Lower leg skin (tissue), 3 donors: ENCODE data around the gene SAC3D1.

Experiments used
- POLR2A ChIP-seq, 2 donors: fragments of 450-650 bp; IDR thresholded peaks; one replicate each; pipeline ENCODE4 v1.6.1; 2016 to 2017; ENCODE audit warnings: antibody characterized with exemption in 2 of 2, mild to moderate bottlenecking in 1 of 2, moderate library complexity in 1 of 2
- TF ChIP-seq, protein P1 (sequence below), 3 donors: fragments of 450-650 bp; IDR thresholded peaks; one replicate each; pipeline ENCODE4 v1.5.1; 2016; ENCODE audit warnings: antibody characterized with exemption in 3 of 3, mild to moderate bottlenecking in 3 of 3, moderate library complexity in 2 of 3

DNA sequence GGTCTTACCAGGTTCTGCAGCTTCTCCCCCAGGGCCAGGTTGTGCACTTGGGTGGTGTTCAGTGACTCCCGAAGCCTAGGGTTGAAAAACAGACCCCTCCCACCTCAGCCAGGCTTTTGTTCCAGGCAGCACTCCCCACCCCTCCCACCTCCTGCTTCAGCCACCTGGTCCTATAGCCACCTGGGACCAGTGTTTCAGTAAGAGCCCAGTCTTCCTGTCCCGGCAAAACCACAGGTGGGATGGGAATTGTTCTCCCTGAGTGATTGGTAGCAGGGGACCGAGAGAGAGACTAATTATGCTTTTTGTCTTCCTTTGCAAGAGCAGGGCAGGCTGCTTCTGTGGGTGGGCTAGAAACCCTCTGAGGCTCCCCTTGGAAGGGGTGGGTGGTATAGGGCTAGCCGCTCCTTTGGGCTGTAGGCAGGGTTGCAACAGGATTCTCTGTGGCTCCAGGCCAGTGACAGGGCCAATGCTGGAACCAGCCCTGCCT is 25.8 kb downstream of the SAC3D1 start:
- TF ChIP-seq, protein P1, sequence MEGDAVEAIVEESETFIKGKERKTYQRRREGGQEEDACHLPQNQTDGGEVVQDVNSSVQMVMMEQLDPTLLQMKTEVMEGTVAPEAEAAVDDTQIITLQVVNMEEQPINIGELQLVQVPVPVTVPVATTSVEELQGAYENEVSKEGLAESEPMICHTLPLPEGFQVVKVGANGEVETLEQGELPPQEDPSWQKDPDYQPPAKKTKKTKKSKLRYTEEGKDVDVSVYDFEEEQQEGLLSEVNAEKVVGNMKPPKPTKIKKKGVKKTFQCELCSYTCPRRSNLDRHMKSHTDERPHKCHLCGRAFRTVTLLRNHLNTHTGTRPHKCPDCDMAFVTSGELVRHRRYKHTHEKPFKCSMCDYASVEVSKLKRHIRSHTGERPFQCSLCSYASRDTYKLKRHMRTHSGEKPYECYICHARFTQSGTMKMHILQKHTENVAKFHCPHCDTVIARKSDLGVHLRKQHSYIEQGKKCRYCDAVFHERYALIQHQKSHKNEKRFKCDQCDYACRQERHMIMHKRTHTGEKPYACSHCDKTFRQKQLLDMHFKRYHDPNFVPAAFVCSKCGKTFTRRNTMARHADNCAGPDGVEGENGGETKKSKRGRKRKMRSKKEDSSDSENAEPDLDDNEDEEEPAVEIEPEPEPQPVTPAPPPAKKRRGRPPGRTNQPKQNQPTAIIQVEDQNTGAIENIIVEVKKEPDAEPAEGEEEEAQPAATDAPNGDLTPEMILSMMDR (IDR thresholded peaks at IDR 0.05) = no peak
- no peak for TF ChIP-seq POLR2A (IDR thresholded peaks at IDR 0.05)
